HepG2 (cell line): Measurements from ENCODE around the gene NSMF. TPM values are rescaled to one million over a fixed set of nuclear protein-coding genes. Genes with fewer than 3 reads are reported as not detected.

ENCODE experiments used
- ATAC-seq: fragments of 200-7000 bp; cut with Tn5 transposase; 3 replicates; pipeline ENCODE4 v1.9.1; 2020; ENCODE audit warnings: mild to moderate bottlenecking, moderate library complexity
- BruUV-seq: library from RNA; stranded (reverse); fragments of 400-500 nt; replicated peaks from 2 replicates; lab custom pipeline; 2021; lab: Mats Ljungman, UMichigan
- CTCF ChIA-PET: fragments of 300-600 bp; formaldehyde crosslinking; extraction: SDS; loops from one replicate; lab custom pipeline; 2021; ENCODE audit warnings: low total read pairs, inconsistent platforms, low intra/inter-chr PET ratio; lab: Yijun Ruan, JAX
- POLR2A ChIA-PET: fragments of 350-600 bp; sonication (Branson Sonifier 250); formaldehyde crosslinking; loops from one replicate; lab custom pipeline; 2020; ENCODE audit warnings: antibody characterized with exemption, inconsistent platforms; lab: Yijun Ruan, JAX
- DNase-seq: peaks from one replicate; pipeline ENCODE4 v3.0.0-alpha.2; 2015; ENCODE audit warnings: low spot score
- FAIRE-seq: peaks from 3 replicates; lab custom pipeline; 2011; peaks lifted over from hg19 to GRCh38; lab: Jason Lieb, UNC
- H2AFZ ChIP-seq: one replicate; pipeline ENCODE4 v1.6.1; 2011; ENCODE audit warnings: low read length, inconsistent platforms
- H3K27ac ChIP-seq: fragments of 300-600 bp; 3 replicates; pipeline ENCODE4 v1.8.0; 2011; ENCODE audit warnings: mixed run types, mild to moderate bottlenecking, mixed read lengths, low read length, inconsistent platforms; ENCODE audit not compliant: insufficient read depth; ENCODE audit errors: extremely low read length
- H3K27me3 ChIP-seq, 2 experiments: fragments of 200-600 bp in 1 of 2; 2 replicates in 1 of 2; 3 replicates in 1 of 2; pipeline versions ENCODE4 v1.6.0 to v1.8.0; 2011; ENCODE audit warnings: low read length in 2 of 2, mild to moderate bottlenecking in 2 of 2, moderate library complexity in 2 of 2, inconsistent platforms in 1 of 2; ENCODE audit not compliant: insufficient read depth in 2 of 2, control insufficient read depth in 1 of 2
- H3K36me3 ChIP-seq, 2 experiments: fragments of 200-600 bp in 1 of 2; replicated peaks in 1 of 2; 2 replicates in 1 of 2; 3 replicates in 1 of 2; pipeline versions ENCODE4 v1.5.1 to v1.8.0; 2011; ENCODE audit warnings: low read length in 2 of 2, inconsistent platforms in 1 of 2; ENCODE audit not compliant: insufficient read depth in 2 of 2, control insufficient read depth in 1 of 2
- H3K4me1 ChIP-seq: 2 replicates; pipeline ENCODE4 v1.5.1; 2012; ENCODE audit warnings: low read length, inconsistent platforms; ENCODE audit not compliant: insufficient read depth
- H3K4me2 ChIP-seq: 2 replicates; pipeline ENCODE4 v1.6.0; 2011; ENCODE audit warnings: low read depth, low read length, inconsistent platforms
- H3K4me3 ChIP-seq, 3 experiments: fragments of 200-600 bp in 1 of 3; sonication (generic), shearing (Covaris generic) in 1 of 3; replicated peaks in 1 of 3; 2 replicates each; pipeline ENCODE4 v1.5.1; 2011 to 2016; ENCODE audit warnings: low read length in 3 of 3, inconsistent platforms in 2 of 3, low read depth in 2 of 3, mild to moderate bottlenecking in 2 of 3, control low read depth in 1 of 3, mixed read lengths in 1 of 3; ENCODE audit not compliant: insufficient read depth in 1 of 3
- H3K79me2 ChIP-seq: one replicate; pipeline ENCODE4 v1.6.1; 2011; ENCODE audit warnings: low read length, inconsistent platforms; ENCODE audit not compliant: insufficient read depth
- H3K9ac ChIP-seq: 2 replicates; pipeline ENCODE4 v1.6.0; 2011; ENCODE audit warnings: mild to moderate bottlenecking, low read depth, low read length, inconsistent platforms; ENCODE audit not compliant: insufficient read depth
- H3K9me3 ChIP-seq: 2 replicates; pipeline ENCODE4 v1.5.1; 2012; ENCODE audit warnings: mild to moderate bottlenecking, low read length
- H4K20me1 ChIP-seq: 2 replicates; pipeline ENCODE4 v1.6.0; 2011; ENCODE audit warnings: inconsistent platforms, mild to moderate bottlenecking, low read length, moderate library complexity; ENCODE audit not compliant: insufficient read depth
- ATF6 ChIP-seq: sonication (generic); formaldehyde crosslinking; conservative IDR thresholded peaks from 2 replicates; pipeline ENCODE4 v1.4.0; 2020; ENCODE audit warnings: missing genetic modification reagents
- CBX5 ChIP-seq: sonication (generic); formaldehyde crosslinking; IDR thresholded peaks from 2 replicates; pipeline ENCODE4 v1.4.0; 2020; ENCODE audit warnings: missing genetic modification reagents, borderline replicate concordance
- DMAP1 ChIP-seq: IDR thresholded peaks from 2 replicates; pipeline ENCODE4 v1.6.1; 2016
- KLF9 ChIP-seq: IDR thresholded peaks from 2 replicates; pipeline ENCODE4 v1.6.1; 2016; ENCODE audit warnings: low read depth
- MATR3 ChIP-seq: sonication (generic); formaldehyde crosslinking; IDR thresholded peaks from 2 replicates; pipeline ENCODE4 v1.4.0; 2020; ENCODE audit warnings: missing genetic modification reagents
- SIX4 ChIP-seq: sonication (generic); formaldehyde crosslinking; IDR thresholded peaks from 2 replicates; pipeline ENCODE4 v1.4.0; 2020; ENCODE audit warnings: missing genetic modification reagents
- ZBTB10 ChIP-seq: sonication (generic); formaldehyde crosslinking; IDR thresholded peaks from 2 replicates; pipeline ENCODE4 v1.4.0; 2020; ENCODE audit warnings: missing genetic modification reagents, borderline replicate concordance
- ZBTB42 ChIP-seq: sonication (generic); formaldehyde crosslinking; IDR thresholded peaks from 2 replicates; pipeline ENCODE4 v1.5.0; 2020; ENCODE audit warnings: mild to moderate bottlenecking, missing genetic modification reagents
- ZFX ChIP-seq: sonication (generic); formaldehyde crosslinking; IDR thresholded peaks from 2 replicates; pipeline ENCODE4 v1.4.0; 2020; ENCODE audit warnings: mild to moderate bottlenecking, low read depth, missing genetic modification reagents, moderate library complexity
- ZNF512B ChIP-seq: sonication (generic); formaldehyde crosslinking; IDR thresholded peaks from 2 replicates; pipeline ENCODE4 v1.5.1; 2020; ENCODE audit warnings: missing genetic modification reagents, mild to moderate bottlenecking, borderline replicate concordance
- ZNF687 ChIP-seq: sonication (generic); formaldehyde crosslinking; IDR thresholded peaks from 2 replicates; pipeline ENCODE4 v1.5.1; 2020; ENCODE audit warnings: mild to moderate bottlenecking, missing genetic modification reagents, moderate library complexity
- WGBS: methylation state at CpG from one replicate; pipeline ENCODE4 v1.1.6; 2017; ENCODE audit warnings: low lambda C conversion rate; 5-methylcytosine and 5-hydroxymethylcytosine counted together
- in situ Hi-C: cut with HindIII; loops from 2 replicates; pipeline ENCODE4 v1.10.0; 2017; ENCODE audit warnings: low pct_unique_long_range_greater_than_20kb; ENCODE audit not compliant: extremely low pct_ligation_motif_present
- intact Hi-C: fragments of 100-400 bp; cut with micrococcal nuclease; formaldehyde crosslinking; loops from one replicate; pipeline ENCODE4 v1.10.0; 2022; ENCODE audit not compliant: unreplicated experiment
- polyA plus RNA-seq, 8 experiments: library from polyadenylated mRNA; depleted of rRNA in 3 of 8; stranded (reverse) in 7 of 8; unstranded in 1 of 8; fragments of >200 nt; fragmentation: Illumina TruSeq in 4 of 8; extraction: Trizol in 4 of 8; gene quantifications; 2 replicates each; pipeline versions ENCODE4 v1.2.1 to v1.2.3, GENCODE V29; 2011 to 2016; ENCODE audit warnings: low read depth in 4 of 8, missing spikeins in 1 of 8, mixed read lengths in 1 of 8; ENCODE audit not compliant: insufficient read depth in 1 of 8
- total RNA-seq, 5 experiments: library from RNA; depleted of rRNA; stranded (reverse); fragments of >200 nt; fragmentation: Illumina TruSeq; extraction: Trizol; gene quantifications; 2 replicates each; pipeline ENCODE4 v1.2.3, GENCODE V29; 2016; ENCODE audit warnings: low read depth in 1 of 5

The NSMF gene
- total and polyA plus RNA-seq, 2 of the 13 experiments (the other 11 are each of a cell fraction or from before 2014, with no cell fraction given): 44.3 to 183 TPM

GRCh38 chr9:137487454-137488326, 28.6 kb upstream of the NSMF start:
- no TSS peak for BruUV-seq
- TF ChIP-seq SIX4 (no peak), MATR3 (CRISPR knock-in tag) (no peak), DMAP1 (CRISPR knock-in tag) (no peak), ZNF687 (peak; percentile 59), CBX5 (no peak), ATF6 (CRISPR knock-in tag) (no peak), ZFX (CRISPR knock-in tag) (0 out of 2 replicates have a peak, but pooled peaks have one; percentile 31), ZBTB42 (CRISPR knock-in tag) (no peak), ZNF512B (0 out of 2 replicates have a peak, but pooled peaks have one; percentile 30), ZBTB10 (CRISPR knock-in tag) (no peak), KLF9 (CRISPR knock-in tag) (no peak)

More at GRCh38 chr9:137487454-137488326, 28.6 kb upstream of the NSMF start:
- no peaks in the 10 kb centered on the region for H3K36me3 ChIP-seq
- peaks cover 31% of the 10 kb centered on the region for H3K4me1 ChIP-seq
- 31% methylated on average over 31 of the region's 41 CpGs for WGBS
- in situ Hi-C loops (no loop called here), intact Hi-C loops (no loop called here)
- H4K20me1 ChIP-seq: no peaks in the 10 kb centered on the region
- no peak overlapping the region for H3K9ac ChIP-seq
- H2AFZ ChIP-seq: no peak overlapping the region
- peak; percentile 20; the same call in 2 of the 3 replicates for ATAC-seq
- peak overlapping the region; percentile 24; the same call in 1 of the 2 replicates for H3K4me2 ChIP-seq
- no peaks in the 10 kb centered on the region for H3K9me3 ChIP-seq
- peak overlapping the region in 1 of 3 experiments; percentile 12; a peak in 1 of 6 replicates for H3K4me3 ChIP-seq
- H3K27ac ChIP-seq: no peak overlapping the region
- FAIRE-seq: no peak
- POLR2A ChIA-PET: no interaction called here
- CTCF ChIA-PET: no interaction called here
- no peaks in the 10 kb centered on the region for H3K79me2 ChIP-seq
- peaks cover 10 to 51% of the 10 kb centered on the region in 2 experiments for H3K27me3 ChIP-seq
- DNase-seq: no peak
